ENCODE results near the gene TSKU.
A peak's percentile ranks its signal among the peaks of the same experiment; 100 is the strongest.

TSKU gene

DNA sequence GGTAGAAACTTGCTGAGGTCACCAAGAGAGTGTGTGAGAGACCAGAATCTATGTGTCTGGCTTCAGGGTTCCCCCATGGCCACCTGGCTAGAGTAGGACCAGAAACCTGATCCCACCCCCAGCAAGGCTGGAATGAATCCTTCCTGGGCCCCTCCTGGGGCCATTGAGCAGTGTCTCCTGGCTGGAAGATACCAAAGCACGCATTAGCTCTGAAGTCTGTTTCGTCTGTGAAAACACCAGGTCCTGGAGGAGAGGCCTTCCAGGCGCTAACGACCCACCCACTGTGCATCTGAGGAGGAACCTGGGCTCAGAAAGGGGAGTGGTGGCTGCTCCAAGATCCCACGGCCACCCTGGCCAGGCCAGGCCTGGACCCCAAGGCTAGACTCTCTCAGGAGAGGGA lies 15.5 kb upstream of the TSKU start:
- H3K27ac ChIP-seq (ENCODE audit: low read length): peak overlapping the region; percentile 79; the same call in 1 of the 2 replicates

DNA sequence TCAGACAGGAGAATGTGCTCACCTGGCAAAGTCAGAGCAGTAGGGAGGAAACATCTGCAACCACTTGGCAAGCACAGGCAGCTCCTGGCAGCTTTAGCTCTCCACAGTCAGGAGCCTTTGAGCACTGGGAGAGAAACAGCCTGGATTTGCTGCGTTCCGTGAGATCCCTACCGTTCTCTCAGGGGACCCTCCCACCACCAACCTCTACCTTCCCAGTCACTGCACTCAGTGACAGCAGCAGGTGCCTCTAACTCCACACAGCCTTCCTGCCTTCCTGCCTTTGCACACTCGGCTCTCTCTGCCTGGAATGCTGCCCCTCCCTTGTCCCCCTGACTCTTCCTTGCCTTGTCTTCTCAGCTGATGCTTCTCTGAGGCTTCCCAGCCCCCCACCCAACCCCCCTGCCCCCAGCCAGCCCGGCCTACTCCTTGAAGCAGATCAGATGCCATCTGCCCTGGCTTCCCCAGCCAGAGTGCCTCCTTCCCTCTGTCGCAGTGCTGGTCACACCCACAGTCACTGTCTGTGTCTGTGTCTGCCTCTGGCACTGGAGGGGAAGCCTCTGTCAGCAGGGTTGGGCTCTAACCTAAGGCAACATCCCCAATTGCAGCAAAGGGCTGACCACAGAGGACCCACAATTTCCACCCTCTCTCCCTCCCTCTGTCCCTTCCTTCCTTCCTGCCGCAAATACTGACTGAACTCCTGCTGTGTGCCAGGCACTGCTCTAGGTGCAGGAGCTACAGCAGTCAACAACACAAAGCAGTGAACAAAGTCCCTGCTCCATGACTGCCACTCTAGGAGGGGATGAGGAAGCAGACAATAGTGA lies 14.9 kb upstream of the TSKU start:
- peak overlapping the region; percentile 57 for H2AFZ ChIP-seq (ENCODE audit: low read length)
- H3K79me2 ChIP-seq (ENCODE audit: low read length): no peaks in the 10 kb centered on the region
- DNase-seq: peak; percentile 72
- peak overlapping the region; percentile 33; the same call in 1 of the 2 replicates for H3K4me3 ChIP-seq (ENCODE audit: low read length)
- H3F3A ChIP-seq (ENCODE audit: insufficient read depth, low read length): peaks cover 34% of the 10 kb centered on the region
- peaks cover 48% of the 10 kb centered on the region for H3K4me1 ChIP-seq (ENCODE audit: low read length)
- no peaks in the 10 kb centered on the region for H3K36me3 ChIP-seq (replicated peaks; ENCODE audit: insufficient read depth, low read length)
- H3K27me3 ChIP-seq (replicated peaks; ENCODE audit: insufficient read depth, low read length): no peaks in the 10 kb centered on the region
- H3K4me2 ChIP-seq (ENCODE audit: low read depth, low read length): peak overlapping the region; percentile 75
- H3K9me2 ChIP-seq (replicated peaks; ENCODE audit: insufficient read depth, low read length): no peaks in the 10 kb centered on the region
- no peaks in the 10 kb centered on the region for H3K9me3 ChIP-seq (replicated peaks; ENCODE audit: insufficient read depth, low read length)
- H3K9ac ChIP-seq (ENCODE audit: low read length): peak overlapping the region; percentile 50
- TF ChIP-seq EZH2 (optimal IDR thresholded peaks at IDR 0.05; ENCODE audit: low read depth, low read length): no peak
- no peak for TF ChIP-seq EZH2phosphoT487 (IDR thresholded peaks at IDR 0.05; ENCODE audit: low read length)
- TF ChIP-seq, protein P1, sequence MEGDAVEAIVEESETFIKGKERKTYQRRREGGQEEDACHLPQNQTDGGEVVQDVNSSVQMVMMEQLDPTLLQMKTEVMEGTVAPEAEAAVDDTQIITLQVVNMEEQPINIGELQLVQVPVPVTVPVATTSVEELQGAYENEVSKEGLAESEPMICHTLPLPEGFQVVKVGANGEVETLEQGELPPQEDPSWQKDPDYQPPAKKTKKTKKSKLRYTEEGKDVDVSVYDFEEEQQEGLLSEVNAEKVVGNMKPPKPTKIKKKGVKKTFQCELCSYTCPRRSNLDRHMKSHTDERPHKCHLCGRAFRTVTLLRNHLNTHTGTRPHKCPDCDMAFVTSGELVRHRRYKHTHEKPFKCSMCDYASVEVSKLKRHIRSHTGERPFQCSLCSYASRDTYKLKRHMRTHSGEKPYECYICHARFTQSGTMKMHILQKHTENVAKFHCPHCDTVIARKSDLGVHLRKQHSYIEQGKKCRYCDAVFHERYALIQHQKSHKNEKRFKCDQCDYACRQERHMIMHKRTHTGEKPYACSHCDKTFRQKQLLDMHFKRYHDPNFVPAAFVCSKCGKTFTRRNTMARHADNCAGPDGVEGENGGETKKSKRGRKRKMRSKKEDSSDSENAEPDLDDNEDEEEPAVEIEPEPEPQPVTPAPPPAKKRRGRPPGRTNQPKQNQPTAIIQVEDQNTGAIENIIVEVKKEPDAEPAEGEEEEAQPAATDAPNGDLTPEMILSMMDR (IDR thresholded peaks at IDR 0.05; ENCODE audit: low read length): no peak
- H3K27ac ChIP-seq (ENCODE audit: low read length): peak overlapping the region; percentile 79
- H4K20me1 ChIP-seq (ENCODE audit: insufficient read depth, low read length): no peaks in the 10 kb centered on the region

More for the DNA sequence above, 15.5 kb upstream of the TSKU start:
- no peaks in the 10 kb centered on the region for H3K36me3 ChIP-seq (replicated peaks; ENCODE audit: insufficient read depth, low read length)
- no peaks in the 10 kb centered on the region for H3K79me2 ChIP-seq (ENCODE audit: low read length)
- no peaks in the 10 kb centered on the region for H3K9me3 ChIP-seq (replicated peaks; ENCODE audit: insufficient read depth, low read length)
- H4K20me1 ChIP-seq (ENCODE audit: insufficient read depth, low read length): no peaks in the 10 kb centered on the region
- H3K4me2 ChIP-seq (ENCODE audit: low read depth, low read length): peak overlapping the region; percentile 75
- peaks cover 51% of the 10 kb centered on the region for H3K4me1 ChIP-seq (ENCODE audit: low read length)
- H3K4me3 ChIP-seq (ENCODE audit: low read length): peak overlapping the region; percentile 33; the same call in 1 of the 2 replicates
- peak overlapping the region; percentile 32; the same call in 1 of the 2 replicates for H3K9ac ChIP-seq (ENCODE audit: low read length)
- H3K9me2 ChIP-seq (replicated peaks; ENCODE audit: insufficient read depth, low read length): no peaks in the 10 kb centered on the region
- H2AFZ ChIP-seq (ENCODE audit: low read length): peak overlapping the region; percentile 57; the same call in 1 of the 2 replicates
- H3F3A ChIP-seq (ENCODE audit: insufficient read depth, low read length): peaks cover 34% of the 10 kb centered on the region
- no peaks in the 10 kb centered on the region for H3K27me3 ChIP-seq (replicated peaks; ENCODE audit: insufficient read depth, low read length)
- no peak for DNase-seq
- TF ChIP-seq EZH2phosphoT487 (IDR thresholded peaks at IDR 0.05; ENCODE audit: low read length) (no peak), EZH2 (optimal IDR thresholded peaks at IDR 0.05; ENCODE audit: low read depth, low read length) (no peak)
- TF ChIP-seq, protein P1 (IDR thresholded peaks at IDR 0.05; ENCODE audit: low read length): no peak

DNA sequence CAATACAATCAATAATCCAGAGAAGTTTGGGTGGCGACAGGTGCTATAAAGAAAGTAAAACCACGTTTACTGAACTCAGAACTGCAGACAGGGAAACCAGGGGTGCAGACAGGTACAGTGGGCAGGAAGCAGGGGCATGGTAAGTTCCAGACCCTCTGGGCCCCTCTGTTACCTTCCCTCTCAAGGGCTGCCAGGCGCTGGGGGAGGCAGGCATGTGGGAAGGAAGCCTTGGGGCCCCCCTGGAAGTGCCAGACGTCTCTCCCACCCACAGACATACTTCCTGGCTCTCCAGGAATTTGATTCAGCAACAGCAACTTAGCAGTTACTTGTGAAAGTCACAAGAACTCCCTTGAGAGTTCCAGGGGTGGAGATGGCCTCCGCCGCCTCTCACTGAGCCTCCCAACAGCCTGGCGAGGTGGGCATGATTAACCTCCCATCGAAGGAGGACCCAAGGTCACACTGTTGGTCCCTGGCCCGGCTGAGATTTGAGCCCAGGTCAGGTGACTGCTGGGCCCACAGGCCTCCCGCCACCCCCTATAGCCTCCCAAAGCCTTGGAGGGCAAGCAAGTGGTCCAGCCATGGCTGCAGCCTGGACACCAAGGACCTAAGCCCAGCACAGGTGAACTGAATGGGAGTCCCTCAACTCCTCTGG lies 14.1 kb upstream of the TSKU start:
- Histone ChIP-seq H3K27ac (ENCODE audit: low read length) (peak overlapping the region; percentile 79), H3K9ac (ENCODE audit: low read length) (peak overlapping the region; percentile 50), H3K27me3 (replicated peaks; ENCODE audit: insufficient read depth, low read length) (no peaks in the 10 kb centered on the region), H3K36me3 (replicated peaks; ENCODE audit: insufficient read depth, low read length) (no peaks in the 10 kb centered on the region), H4K20me1 (ENCODE audit: insufficient read depth, low read length) (no peaks in the 10 kb centered on the region), H3K4me1 (ENCODE audit: low read length) (peaks cover 48% of the 10 kb centered on the region), H3K9me3 (replicated peaks; ENCODE audit: insufficient read depth, low read length) (no peaks in the 10 kb centered on the region), H3F3A (ENCODE audit: insufficient read depth, low read length) (peaks cover 34% of the 10 kb centered on the region), H3K9me2 (replicated peaks; ENCODE audit: insufficient read depth, low read length) (no peaks in the 10 kb centered on the region), H3K79me2 (ENCODE audit: low read length) (no peaks in the 10 kb centered on the region), H2AFZ (ENCODE audit: low read length) (peak overlapping the region; percentile 57), H3K4me2 (ENCODE audit: low read depth, low read length) (peak overlapping the region; percentile 75), H3K4me3 (ENCODE audit: low read length) (peak overlapping the region; percentile 9; the same call in 1 of the 2 replicates)
- no peak for DNase-seq
- TF ChIP-seq EZH2phosphoT487 (IDR thresholded peaks at IDR 0.05; ENCODE audit: low read length): no peak
- TF ChIP-seq EZH2 (optimal IDR thresholded peaks at IDR 0.05; ENCODE audit: low read depth, low read length): no peak
- TF ChIP-seq, protein P1 (IDR thresholded peaks at IDR 0.05; ENCODE audit: low read length): no peak

Data from MM.1S (cell line).